KMS-11 (cell line): ENCODE data around the gene RFT1.

ENCODE experiments used
- H2AFZ ChIP-seq: fragments of 200-600 bp; sonication (generic); 2 replicates; pipeline ENCODE4 v1.6.1; 2016; ENCODE audit warnings: antibody characterized with exemption, mixed run types, low read depth
- H3K27ac ChIP-seq: fragments of 200-600 bp; sonication (generic); 2 replicates; pipeline ENCODE4 v1.6.1; 2016; ENCODE audit warnings: mild to moderate bottlenecking, mixed run types
- H3K27me3 ChIP-seq: fragments of 200-600 bp; sonication (generic); 2 replicates; pipeline ENCODE4 v1.6.1; 2017; ENCODE audit warnings: mild to moderate bottlenecking, low read depth, mixed run types, moderate library complexity; ENCODE audit not compliant: insufficient read depth
- H3K36me3 ChIP-seq: fragments of 200-600 bp; sonication (generic); 2 replicates; pipeline ENCODE4 v1.6.1; 2017; ENCODE audit warnings: mild to moderate bottlenecking, mixed run types; ENCODE audit not compliant: insufficient read depth
- H3K4me1 ChIP-seq: fragments of 200-600 bp; sonication (generic); 2 replicates; pipeline ENCODE4 v1.6.1; 2016; ENCODE audit warnings: mild to moderate bottlenecking, low read depth, mixed run types; ENCODE audit not compliant: poor library complexity, severe bottlenecking
- H3K4me2 ChIP-seq: fragments of 200-600 bp; sonication (generic); 2 replicates; pipeline ENCODE4 v1.7.0; 2016; ENCODE audit warnings: mild to moderate bottlenecking, mixed run types
- H3K4me3 ChIP-seq: fragments of 200-600 bp; sonication (generic); IDR thresholded peaks from 2 replicates; pipeline ENCODE4 v1.6.1; 2017; ENCODE audit warnings: low read depth, low read length, mixed read lengths; ENCODE audit not compliant: insufficient read depth
- H3K79me2 ChIP-seq: fragments of 200-600 bp; sonication (generic); 2 replicates; pipeline ENCODE4 v1.6.1; 2016; ENCODE audit warnings: low read depth, mixed run types; ENCODE audit not compliant: insufficient read depth
- H3K9ac ChIP-seq: fragments of 200-600 bp; sonication (generic); 2 replicates; pipeline ENCODE4 v1.6.1; 2016; ENCODE audit warnings: mild to moderate bottlenecking, mixed run types
- H4K20me1 ChIP-seq: fragments of 200-600 bp; sonication (generic); 2 replicates; pipeline ENCODE4 v1.6.1; 2016; ENCODE audit warnings: mild to moderate bottlenecking, mixed run types; ENCODE audit not compliant: insufficient read depth
- TF ChIP-seq, protein P1 (sequence below): fragments of 200-600 bp; sonication (generic); conservative IDR thresholded peaks from 2 replicates; pipeline ENCODE4 v1.6.1; 2017; ENCODE audit warnings: low read depth, mild to moderate bottlenecking, antibody characterized with exemption, low read length, moderate library complexity, mixed read lengths

Gene RFT1

GRCh38 chr3:53174346-53175250 lies 44.4 kb upstream of the RFT1 start:
- H4K20me1 ChIP-seq = no peaks in the 10 kb centered on the region
- no peak overlapping the region for H3K4me3 ChIP-seq
- peak overlapping the region; percentile 33 for H3K4me2 ChIP-seq
- H3K27ac ChIP-seq = peak overlapping the region; percentile 32; the same call in 1 of the 2 replicates
- no peaks in the 10 kb centered on the region for H3K36me3 ChIP-seq
- H3K79me2 ChIP-seq = no peaks in the 10 kb centered on the region
- no peak overlapping the region; the same call in 1 of the 2 replicates for H3K9ac ChIP-seq
- H3K27me3 ChIP-seq = no peaks in the 10 kb centered on the region
- peaks cover 55% of the 10 kb centered on the region for H3K4me1 ChIP-seq
- H2AFZ ChIP-seq = no peak overlapping the region
- TF ChIP-seq, protein P1, sequence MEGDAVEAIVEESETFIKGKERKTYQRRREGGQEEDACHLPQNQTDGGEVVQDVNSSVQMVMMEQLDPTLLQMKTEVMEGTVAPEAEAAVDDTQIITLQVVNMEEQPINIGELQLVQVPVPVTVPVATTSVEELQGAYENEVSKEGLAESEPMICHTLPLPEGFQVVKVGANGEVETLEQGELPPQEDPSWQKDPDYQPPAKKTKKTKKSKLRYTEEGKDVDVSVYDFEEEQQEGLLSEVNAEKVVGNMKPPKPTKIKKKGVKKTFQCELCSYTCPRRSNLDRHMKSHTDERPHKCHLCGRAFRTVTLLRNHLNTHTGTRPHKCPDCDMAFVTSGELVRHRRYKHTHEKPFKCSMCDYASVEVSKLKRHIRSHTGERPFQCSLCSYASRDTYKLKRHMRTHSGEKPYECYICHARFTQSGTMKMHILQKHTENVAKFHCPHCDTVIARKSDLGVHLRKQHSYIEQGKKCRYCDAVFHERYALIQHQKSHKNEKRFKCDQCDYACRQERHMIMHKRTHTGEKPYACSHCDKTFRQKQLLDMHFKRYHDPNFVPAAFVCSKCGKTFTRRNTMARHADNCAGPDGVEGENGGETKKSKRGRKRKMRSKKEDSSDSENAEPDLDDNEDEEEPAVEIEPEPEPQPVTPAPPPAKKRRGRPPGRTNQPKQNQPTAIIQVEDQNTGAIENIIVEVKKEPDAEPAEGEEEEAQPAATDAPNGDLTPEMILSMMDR = no peak

DNA sequence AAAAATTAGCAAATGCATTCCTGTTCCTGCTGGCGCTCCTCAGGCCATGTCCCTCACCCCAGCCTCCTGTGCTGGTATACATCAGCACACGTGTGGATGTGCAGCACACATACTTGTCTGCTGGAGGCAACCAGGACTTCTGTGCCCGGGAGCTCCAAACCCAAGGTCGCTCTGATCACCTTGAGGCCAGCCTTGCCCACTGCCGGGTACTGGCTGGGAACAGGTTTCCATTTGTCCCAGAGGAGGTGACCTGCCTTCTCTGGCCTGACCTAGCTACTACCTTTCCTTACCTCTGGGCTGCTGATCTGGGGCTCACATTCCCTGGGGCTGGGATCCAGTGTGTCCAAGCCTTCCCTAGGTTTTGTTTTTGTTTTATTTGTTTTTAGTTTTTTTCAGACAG lies 42.9 kb upstream of the RFT1 start:
- Histone ChIP-seq H3K4me1 (peaks cover 62% of the 10 kb centered on the region), H3K9ac (no peak overlapping the region), H2AFZ (no peak overlapping the region), H4K20me1 (no peaks in the 10 kb centered on the region), H3K4me2 (no peak overlapping the region), H3K4me3 (no peak overlapping the region), H3K36me3 (no peaks in the 10 kb centered on the region), H3K27me3 (no peaks in the 10 kb centered on the region), H3K79me2 (no peaks in the 10 kb centered on the region), H3K27ac (no peak overlapping the region)
- TF ChIP-seq, protein P1 = no peak

- Histone ChIP-seq H2AFZ (no peak overlapping the region), H3K27ac (no peak overlapping the region), H3K4me1 (peaks cover 56% of the 10 kb centered on the region), H3K79me2 (no peaks in the 10 kb centered on the region), H3K4me3 (no peak overlapping the region), H3K9ac (no peak overlapping the region), H4K20me1 (no peaks in the 10 kb centered on the region), H3K27me3 (no peaks in the 10 kb centered on the region), H3K36me3 (no peaks in the 10 kb centered on the region), H3K4me2 (no peak overlapping the region)
- TF ChIP-seq, protein P1 = no peak
These were observed 41.7 kb upstream of the RFT1 start for GRCh38 chr3:53171827-53172505.

GRCh38 chr3:53171064-53171418 lies 40.8 kb upstream of the RFT1 start:
- H4K20me1 ChIP-seq = no peaks in the 10 kb centered on the region
- no peak overlapping the region for H3K27ac ChIP-seq
- H3K4me3 ChIP-seq = no peak overlapping the region
- no peak overlapping the region for H2AFZ ChIP-seq
- H3K27me3 ChIP-seq = no peaks in the 10 kb centered on the region
- H3K79me2 ChIP-seq = no peaks in the 10 kb centered on the region; the same call in 1 of the 2 replicates
- H3K36me3 ChIP-seq = no peaks in the 10 kb centered on the region
- TF ChIP-seq, protein P1 = no peak
- peaks cover 53% of the 10 kb centered on the region for H3K4me1 ChIP-seq
- H3K9ac ChIP-seq = no peak overlapping the region
- H3K4me2 ChIP-seq = peak overlapping the region; percentile 85; the same call in 1 of the 2 replicates
